HG03575 (cell line): ENCODE measurements around the gene NRSN2.
"Not testable (repeated sequence)": the region's sequence is repeated elsewhere in the genome, so short reads cannot be mapped to it uniquely, and the experiment has no call there.

Experiments
- ATAC-seq: cut with Tn5 transposase; IDR thresholded peaks from one replicate; pipeline ENCODE4 v1.9.1; 2021; ENCODE audit not compliant: unreplicated experiment, insufficient number of reproducible peaks, low FRiP score; ENCODE audit errors: extremely low read depth

The NRSN2 gene

GRCh38 chr20:370151-370600 lies 23.3 kb downstream of the NRSN2 start:
- ATAC-seq: no peak

DNA sequence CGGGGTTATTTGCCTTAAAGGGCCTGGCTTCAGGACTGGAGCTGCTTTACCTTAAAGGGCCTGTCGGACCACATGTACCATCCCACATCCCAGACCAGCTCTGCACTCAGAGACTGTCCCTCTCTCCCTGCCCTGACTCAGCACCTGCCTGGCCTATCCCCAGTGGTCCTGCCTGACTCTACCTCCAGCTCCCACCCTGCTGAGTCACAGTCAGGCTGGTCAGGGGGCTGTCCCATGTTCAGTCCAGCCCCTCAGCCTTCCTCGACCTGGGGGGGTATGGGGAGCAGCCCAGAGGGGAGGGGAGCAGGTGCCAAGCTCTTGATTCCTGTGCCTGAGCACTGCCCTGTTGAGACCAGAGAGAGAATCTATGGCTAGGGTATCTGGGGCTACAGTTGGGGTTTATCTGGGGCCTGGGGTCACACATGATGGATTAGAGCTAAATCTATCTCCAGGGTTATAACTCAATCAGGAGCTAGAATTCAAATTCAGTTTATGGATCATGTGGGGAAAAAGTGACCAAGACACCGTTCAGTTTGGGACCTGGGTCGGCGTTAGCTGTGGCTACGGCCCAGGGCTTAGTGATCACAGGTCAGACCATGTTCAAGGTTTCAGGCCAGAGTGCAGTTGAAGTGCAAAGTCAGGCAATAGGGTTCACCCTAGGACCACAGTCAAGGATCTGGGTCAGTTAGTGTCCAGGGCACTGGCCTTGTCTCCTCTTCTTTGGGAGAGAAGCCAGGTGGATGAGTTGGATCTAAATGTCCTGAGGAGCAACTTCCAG lies 24.3 kb downstream of the NRSN2 start:
- ATAC-seq: no peak

DNA sequence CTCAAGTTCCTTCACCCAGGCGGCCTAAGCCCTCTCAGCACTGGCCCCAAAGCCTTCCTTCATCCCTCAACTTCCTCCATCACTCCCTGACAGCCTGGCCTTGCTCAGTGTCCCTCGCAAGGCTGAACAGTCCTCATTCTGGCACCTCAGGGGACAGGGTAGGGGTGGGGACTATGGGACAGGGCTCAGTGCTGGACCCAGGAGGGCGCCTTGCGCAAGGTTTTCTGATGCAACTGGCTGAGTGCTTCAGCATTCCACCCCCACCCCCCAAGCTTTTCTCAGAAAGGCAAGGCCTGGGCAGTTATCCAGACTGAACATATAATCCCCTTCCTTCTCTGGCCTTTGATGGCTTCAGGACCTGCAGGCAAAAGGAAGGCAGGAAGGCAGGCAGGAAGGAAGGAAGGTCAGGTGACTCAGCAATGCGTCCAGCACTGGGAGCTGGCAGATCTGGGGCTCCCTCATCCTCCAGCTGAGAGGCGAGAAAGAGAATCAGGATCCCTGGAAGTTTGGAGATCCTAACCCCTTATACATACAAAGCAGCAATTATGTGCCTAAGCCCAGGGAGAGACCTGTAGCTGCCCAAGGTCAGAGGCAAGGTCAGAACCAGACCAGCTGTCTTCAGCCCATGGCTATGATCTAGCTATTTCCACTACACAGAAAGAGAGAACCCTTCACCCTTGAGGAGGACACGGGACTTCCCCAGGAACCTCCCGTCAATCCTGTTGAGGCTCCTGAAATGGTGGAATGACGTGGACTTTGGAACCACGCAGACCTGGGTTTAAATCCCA lies 25.0 kb downstream of the NRSN2 start:
- no peak for ATAC-seq

- ATAC-seq: not testable (repeated sequence)
Measured at GRCh38 chr20:372543-373082, 25.7 kb downstream of the NRSN2 start.

DNA sequence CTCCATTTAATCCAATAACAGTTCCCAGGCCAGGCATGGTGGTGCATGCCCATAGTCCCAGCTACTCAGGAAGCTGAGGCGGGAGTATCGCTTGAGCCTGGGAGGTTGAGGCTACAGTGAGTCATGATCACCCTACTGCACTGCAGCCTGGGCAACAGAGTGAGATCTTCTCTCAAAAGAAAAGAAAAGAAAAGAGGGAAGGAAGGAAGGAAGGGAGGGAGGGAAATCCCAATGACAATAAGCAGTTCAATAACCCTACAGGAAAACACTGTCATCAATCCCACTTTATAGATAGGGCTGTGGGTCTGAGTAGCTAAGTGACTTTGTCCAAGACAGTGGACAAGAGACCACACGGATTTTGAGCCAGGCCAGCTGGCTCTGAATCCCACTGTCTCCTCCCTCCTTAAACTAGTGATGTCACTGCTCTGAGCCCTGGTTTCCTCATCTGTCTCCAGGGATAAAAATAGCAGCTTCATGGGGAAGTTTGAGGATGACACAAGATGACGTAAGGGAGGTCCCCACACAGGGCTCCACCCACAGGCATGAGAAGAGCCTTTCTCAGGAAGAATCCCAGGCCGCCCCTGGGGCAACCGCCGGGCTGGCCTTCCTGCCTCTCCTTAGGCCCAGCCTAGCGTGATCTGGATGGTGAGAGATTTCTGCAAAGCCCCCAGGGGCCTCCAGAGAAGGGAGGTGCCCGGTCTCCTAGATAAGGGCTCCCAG lies 26.4 kb downstream of the NRSN2 start:
- no peak for ATAC-seq

- no peak for ATAC-seq
Measured at GRCh38 chr20:375265-375889, 28.5 kb downstream of the NRSN2 start.

DNA sequence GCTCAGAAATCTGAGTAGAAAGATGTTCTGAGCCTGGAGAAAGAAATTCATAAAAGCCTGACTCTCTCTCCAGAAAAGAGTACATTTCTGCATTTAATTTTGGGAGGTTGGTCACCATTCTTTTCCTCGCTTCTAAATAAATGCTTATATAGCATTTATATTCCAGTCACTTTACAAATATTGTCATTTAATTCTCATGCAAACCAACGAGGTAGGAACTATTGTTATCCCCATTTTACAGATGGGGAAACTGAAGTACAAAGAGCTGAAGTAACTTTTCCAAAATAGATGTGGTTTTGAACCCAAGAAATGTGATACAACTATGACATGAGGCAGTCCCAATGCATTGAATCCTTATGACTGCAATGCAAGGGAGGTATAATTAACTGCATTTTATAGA lies 29.2 kb downstream of the NRSN2 start:
- ATAC-seq: no peak

GRCh38 chr20:376750-377149 lies 29.8 kb downstream of the NRSN2 start:
- ATAC-seq: no peak

DNA sequence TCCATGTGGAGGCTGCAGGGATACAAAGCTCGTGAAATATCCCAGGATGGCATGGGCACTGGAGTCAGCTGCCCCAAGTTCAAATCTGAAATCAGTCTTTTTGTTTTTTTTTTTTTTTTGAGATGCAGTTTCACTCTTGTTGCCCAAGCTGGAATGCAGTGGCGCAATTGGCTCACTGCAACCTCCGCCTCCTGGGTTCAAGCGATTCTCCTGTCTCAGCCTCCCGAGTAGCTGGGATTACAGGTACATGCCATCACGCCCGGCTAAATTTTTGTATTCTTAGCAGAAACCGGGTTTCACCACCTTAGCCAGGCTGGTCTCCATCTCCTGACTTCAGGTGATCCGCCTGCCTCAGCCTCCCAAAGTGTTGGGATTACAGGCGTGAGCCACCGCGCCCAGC lies 30.7 kb downstream of the NRSN2 start:
- not testable (repeated sequence) for ATAC-seq

- ATAC-seq: no peak
Measured at GRCh38 chr20:378961-379336, 32.0 kb downstream of the NRSN2 start.

DNA sequence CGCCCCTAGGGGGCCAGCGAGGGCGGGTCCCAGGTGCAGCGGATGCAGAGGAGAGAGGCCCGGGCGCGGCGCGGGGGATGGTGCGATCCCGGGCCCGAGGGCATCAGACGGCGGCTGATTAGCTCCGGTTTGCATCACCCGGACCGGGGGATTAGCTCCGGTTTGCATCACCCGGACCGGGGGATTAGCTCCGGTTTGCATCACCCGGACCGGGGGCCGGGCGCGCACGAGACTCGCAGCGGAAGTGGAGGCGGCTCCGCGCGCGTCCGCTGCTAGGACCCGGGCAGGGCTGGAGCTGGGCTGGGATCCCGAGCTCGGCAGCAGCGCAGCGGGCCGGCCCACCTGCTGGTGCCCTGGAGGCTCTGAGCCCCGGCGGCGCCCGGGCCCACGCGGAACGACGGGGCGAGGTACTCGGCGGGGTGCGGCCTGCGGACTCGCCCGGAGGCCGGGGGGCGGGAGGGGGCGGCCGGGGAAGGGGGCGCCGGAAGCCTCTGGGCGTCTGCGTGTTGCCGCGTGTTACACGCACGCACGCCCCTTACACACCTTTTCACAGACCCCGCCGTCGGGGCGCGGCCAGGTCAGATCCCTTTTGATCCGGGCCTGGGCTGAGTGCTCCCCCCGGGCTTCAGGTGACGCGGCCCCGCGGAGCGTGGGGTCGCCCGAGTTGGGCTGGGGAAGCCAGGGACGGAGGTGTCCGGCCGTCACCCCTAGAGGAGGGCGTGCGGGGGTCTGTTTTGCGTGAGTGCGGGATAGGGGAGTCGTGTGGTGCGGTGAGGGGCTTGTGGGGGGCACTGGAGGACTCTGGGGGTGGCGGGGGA lies 34.1 kb downstream of the NRSN2 start:
- ATAC-seq: no peak

DNA sequence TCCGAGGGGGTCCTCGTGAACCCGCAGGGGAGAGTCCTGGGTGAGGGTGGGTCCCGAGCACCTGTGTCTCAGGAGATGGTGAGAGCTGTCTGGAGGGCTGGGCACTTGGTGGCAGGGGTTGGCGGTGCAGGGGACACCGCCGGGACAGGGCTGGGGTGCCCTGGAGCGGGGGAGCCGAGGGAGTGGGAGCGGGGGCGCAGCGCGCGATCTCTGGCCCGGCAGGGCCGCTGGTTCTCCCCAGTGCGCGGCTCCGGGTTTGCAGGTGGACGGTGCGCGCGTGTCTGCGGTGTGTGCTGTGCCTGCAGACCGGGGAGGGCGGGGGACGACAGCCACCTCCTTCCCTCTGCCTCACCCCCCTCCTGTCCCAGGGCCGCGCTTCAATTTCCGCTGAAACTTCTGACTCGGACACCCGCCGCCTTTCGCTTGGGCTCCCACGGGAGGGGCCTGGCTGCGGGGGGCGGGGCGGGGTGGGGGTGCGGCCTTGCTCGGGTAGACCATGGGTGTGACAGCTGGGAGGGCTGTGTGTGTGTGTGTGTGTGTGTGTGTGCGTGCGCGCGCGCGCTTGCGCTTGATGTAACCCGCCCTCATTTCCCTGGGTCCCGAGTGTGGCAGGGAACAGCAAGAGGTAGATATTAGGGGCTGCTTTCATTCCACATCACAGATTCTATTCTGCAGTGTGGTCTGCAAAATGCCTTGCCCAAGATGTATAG lies 34.8 kb downstream of the NRSN2 start:
- no peak for ATAC-seq

DNA sequence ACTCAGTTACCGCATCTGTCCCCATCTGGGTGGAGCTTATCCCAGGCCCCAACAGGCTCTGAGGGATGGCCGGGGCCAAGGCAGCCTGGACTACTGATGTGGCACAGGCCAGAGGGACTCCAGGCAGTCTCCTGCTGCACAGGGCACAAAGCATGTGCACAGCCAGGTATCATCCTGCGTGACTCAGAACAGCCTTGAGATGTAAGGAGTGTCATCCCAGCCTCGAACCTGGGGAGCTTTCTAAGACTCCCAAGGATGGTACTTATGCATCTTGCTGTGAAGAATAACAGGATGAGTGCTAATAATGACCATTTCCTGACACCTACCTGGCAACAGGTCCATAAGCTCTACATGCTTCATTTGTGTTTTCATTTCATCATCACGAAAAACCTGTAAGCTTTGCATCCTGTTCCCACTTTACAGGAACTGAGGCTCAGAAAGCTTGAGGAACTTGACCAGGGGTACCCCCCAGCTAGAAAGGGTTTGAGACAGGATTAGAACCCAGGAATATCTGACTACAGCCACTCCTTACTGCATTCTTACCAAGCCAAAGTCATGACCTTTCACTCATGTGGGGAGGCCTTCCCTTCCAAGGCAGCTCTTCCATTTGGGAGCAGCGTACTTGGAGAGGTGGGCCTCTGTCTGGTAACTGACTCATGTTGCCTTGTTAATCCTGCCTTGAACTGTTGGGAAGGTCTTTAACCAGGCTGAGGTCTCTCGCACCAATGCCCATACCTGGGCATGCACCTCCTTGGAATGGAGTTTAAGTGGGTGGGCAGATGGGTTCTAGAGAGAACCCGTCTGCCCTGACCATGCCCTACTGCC lies 35.6 kb downstream of the NRSN2 start:
- no peak for ATAC-seq

DNA sequence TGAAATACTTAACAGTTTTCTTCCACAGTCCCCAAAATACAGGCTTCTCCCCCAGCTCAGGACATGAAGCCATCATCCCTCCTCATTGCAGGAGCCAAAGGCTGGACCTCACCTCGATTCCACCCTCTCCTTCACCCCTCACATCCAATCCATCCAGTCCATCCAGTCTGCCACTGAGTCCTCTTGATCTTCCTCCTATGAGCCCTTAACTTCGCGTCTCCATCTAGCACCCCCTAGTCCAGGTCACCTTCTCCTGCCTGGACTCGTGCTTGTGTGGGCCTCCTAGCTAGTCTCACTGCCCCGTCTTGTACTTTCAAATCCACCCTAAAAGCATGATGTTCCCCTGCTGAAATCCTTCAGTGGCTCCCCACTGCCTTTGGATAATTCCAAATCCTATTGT lies 37.0 kb downstream of the NRSN2 start:
- ATAC-seq: no peak

DNA sequence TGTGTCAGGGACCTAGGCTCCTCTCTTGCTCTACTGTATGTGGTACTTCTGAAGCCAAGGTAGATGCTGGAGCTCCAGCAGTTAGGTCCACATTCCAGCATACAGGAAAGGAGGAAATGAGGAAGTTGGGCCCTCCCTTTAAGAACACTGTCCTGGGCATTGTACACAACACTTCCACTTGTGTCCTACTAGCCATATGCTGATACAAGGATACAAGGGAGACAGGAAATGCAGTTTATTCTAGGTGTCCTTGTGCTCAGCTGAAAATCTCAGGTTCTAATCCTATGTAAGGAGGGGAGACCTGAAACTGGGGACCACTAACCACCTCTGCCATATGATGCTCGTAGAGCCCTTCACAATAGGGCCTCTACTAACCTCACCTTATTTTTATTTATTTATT lies 37.8 kb downstream of the NRSN2 start:
- ATAC-seq: no peak

- ATAC-seq: no peak
Measured at GRCh38 chr20:385448-385847, 38.5 kb downstream of the NRSN2 start.

GRCh38 chr20:386634-387033 lies 39.7 kb downstream of the NRSN2 start:
- not testable (repeated sequence) for ATAC-seq
